ENCODE measurements around the gene ZDHHC17.

The ZDHHC17 gene

DNA sequence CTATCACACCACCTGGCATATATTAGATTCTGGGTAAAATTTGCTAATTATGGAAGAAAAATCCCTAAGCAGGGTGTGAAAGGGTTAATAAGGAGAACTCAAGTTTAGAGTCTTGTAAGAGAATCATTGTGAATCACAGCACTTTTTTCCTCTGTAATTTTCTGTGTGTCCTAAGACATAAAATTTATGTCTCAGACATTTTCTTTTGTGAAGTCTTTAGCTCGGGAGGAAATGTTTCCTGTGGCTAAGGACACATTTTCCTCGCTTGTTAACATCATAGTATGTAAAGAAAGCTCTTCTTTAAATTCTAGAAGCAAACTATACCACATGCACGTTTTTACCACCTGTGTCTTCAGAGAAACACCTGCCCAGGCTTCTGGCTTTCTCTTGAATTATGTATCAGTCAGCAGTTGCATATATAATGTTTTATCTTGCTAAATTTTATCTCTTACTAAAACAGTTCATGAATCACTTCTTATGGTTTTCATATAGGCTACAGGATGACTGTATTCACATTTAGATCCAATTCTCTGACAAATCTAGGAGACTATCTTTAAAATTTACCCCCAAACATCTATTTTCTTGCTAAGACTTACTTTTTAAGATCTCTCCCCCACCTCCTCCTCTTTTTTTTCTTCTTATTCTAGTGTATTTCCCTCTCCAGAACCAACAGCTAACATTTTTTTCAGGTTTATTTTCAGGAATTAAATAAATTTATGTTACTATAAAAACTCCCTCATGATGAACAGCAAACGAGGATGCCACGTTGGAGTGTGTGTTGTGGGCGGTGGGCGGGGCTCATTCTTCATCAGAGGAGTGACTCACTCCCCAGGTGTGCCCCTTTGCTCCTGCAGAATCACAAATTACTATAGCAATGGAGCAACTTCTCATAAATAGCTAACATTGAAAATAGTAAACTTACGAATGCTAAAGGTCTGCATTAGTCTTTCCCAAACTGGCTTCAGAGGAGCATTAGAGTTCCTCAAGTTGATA, 126.5 kb downstream of the ZDHHC17 start:
- POLR2A ChIA-PET = no interaction called here
- TF ChIP-seq, protein P1, sequence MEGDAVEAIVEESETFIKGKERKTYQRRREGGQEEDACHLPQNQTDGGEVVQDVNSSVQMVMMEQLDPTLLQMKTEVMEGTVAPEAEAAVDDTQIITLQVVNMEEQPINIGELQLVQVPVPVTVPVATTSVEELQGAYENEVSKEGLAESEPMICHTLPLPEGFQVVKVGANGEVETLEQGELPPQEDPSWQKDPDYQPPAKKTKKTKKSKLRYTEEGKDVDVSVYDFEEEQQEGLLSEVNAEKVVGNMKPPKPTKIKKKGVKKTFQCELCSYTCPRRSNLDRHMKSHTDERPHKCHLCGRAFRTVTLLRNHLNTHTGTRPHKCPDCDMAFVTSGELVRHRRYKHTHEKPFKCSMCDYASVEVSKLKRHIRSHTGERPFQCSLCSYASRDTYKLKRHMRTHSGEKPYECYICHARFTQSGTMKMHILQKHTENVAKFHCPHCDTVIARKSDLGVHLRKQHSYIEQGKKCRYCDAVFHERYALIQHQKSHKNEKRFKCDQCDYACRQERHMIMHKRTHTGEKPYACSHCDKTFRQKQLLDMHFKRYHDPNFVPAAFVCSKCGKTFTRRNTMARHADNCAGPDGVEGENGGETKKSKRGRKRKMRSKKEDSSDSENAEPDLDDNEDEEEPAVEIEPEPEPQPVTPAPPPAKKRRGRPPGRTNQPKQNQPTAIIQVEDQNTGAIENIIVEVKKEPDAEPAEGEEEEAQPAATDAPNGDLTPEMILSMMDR (IDR thresholded peaks at IDR 0.05; ENCODE audit: control extremely low read depth, extremely low read depth, low read depth, missing control alignments) = no peak
- no peak for DNase-seq (ENCODE audit: extremely low spot score)
- CTCF ChIA-PET = interaction anchor here (0.9 to 1.5 kb wide), 3 partner anchors 11 to 20 kb away, joined by 3 to 4 read pairs (median 3); no protein-coding TSS in a partner anchor

DNA sequence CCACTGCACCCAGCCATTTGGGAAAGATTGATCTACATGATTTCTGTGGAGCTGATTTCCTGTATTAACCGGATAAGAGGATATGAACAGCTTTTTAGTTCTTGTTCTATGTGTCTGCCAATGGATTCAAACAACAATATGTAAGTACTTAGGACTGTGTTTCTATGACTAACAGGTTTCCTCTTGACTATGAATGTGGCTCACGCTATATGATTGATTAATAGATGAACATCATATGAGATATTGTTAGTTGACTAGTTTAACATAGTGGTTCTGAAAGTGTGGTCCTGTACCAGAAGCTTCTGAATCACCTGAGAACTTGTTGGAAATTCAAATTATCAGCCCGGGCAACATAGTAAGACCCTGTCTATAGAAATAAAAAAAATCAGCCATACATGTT, 127.7 kb downstream of the ZDHHC17 start:
- TF ChIP-seq, protein P1 (IDR thresholded peaks at IDR 0.05; ENCODE audit: control extremely low read depth, extremely low read depth, low read depth, missing control alignments) = no peak
- ChIA-PET POLR2A (no interaction called here), CTCF (interaction anchor here (0.9 to 1.5 kb wide), 4 partner anchors 9 to 21 kb away, joined by 3 to 4 read pairs (median 3); no protein-coding TSS in a partner anchor)
- DNase-seq (ENCODE audit: extremely low spot score) = no peak

DNA sequence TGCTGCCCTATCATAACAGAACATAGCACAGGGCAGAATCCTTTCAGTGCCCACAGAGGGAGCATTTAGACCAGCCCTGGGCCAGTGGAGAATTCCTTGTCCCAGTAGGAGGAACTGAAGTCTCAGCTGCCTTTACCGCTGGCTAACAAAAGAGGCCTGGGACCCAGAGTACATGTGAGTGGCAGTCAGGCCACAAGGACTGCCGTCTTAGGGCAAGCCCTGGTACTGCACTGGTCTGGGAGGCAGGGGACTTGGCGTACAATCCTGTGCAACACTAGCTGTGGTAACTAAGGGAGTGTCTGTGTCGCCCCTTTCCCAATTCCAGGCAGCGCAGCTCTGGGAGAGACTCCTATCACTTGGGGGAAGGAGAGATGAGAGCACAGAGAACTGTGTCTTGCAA, 131.9 kb downstream of the ZDHHC17 start:
- CTCF ChIA-PET = interaction anchor here (1.2 to 1.4 kb wide), 2 partner anchors 35 to 274 kb away, joined by 3 to 4 read pairs; no protein-coding TSS in a partner anchor
- POLR2A ChIA-PET = no interaction called here
- TF ChIP-seq, protein P1 (IDR thresholded peaks at IDR 0.05; ENCODE audit: control extremely low read depth, extremely low read depth, low read depth, missing control alignments) = no peak
- no peak for DNase-seq (ENCODE audit: extremely low spot score)

DNA sequence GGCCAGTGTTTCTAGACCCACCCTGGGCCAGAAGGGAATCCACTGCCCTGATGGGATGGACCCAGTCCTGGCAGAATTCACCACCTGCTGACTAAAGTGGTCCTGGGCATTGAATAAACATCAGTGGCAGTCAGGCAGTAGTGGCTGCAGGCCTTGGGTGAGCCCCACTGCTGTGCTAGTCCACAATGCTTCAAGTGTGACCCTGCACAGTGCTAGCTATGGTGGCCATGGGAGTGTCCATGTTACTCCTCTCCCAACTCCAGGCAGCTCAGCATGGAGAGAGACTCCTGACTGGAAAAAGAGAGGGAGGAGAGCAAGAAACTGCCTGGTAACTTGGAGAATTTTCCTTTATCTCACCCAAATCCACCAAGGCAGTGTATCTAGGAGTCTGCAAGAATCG, 132.4 kb downstream of the ZDHHC17 start:
- no peak for DNase-seq (ENCODE audit: extremely low spot score)
- TF ChIP-seq, protein P1 (IDR thresholded peaks at IDR 0.05; ENCODE audit: control extremely low read depth, extremely low read depth, low read depth, missing control alignments) = no peak
- CTCF ChIA-PET = interaction anchor here (1.4 to 1.9 kb wide), 2 partner anchors 35 to 114 kb away, joined by 3 to 5 read pairs; no protein-coding TSS in a partner anchor
- POLR2A ChIA-PET = no interaction called here

DNA sequence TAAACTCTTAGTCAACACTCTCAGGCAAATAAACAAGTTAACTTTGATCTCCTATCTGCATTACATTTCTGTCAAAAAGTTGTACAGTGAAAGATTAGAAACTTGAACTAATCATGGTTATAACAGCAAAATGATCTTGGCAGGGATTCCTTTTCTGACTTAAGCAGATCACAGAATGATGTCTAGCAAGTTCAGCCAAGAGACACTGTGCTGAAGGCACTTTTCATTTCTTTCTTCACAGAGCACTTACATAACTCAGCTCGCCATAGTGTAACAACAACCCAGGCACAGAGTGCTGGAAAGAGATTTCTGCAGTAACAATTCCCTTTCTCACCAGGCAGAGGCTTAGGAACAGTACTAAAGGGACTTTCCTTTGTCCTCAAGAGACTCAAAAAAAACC, 134.5 kb downstream of the ZDHHC17 start:
- TF ChIP-seq, protein P1 (IDR thresholded peaks at IDR 0.05; ENCODE audit: control extremely low read depth, extremely low read depth, low read depth, missing control alignments) = no peak
- no peak for DNase-seq (ENCODE audit: extremely low spot score)
- ChIA-PET CTCF (interaction anchor here (1.4 kb wide), 1 partner anchor 119 kb away, joined by 3 read pairs; no protein-coding TSS in a partner anchor), POLR2A (no interaction called here)

DNA sequence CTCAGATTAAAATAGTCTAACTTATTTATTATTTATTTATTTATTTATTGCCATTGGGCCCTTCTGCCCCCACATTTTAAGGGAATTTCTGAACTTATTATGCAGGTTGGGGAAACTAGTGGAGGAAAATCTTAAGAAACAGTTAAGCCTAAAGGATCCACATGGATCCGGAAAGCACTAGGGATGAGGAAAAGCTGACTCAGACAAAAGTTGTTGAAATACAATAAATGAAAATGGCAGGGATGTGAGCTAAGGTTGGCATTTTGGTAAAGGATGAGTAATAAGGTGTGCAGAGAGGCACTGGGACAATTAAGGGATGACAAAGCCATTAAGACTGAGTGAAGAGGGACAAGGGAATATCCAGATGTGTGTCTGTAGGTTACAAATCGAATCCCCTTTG, 135.6 kb downstream of the ZDHHC17 start:
- TF ChIP-seq, protein P1 (IDR thresholded peaks at IDR 0.05; ENCODE audit: control extremely low read depth, extremely low read depth, low read depth, missing control alignments) = no peak
- no peak for DNase-seq (ENCODE audit: extremely low spot score)
- ChIA-PET POLR2A (no interaction called here), CTCF (interaction anchor here (1.4 kb wide), 1 partner anchor 121 kb away, joined by 3 read pairs; no protein-coding TSS in a partner anchor)

Measured in GM10248 (cell line).